NCI-H2196 treated with DMSO at 0.1 percent for 48 hours (cell line): Measurements from ENCODE around the gene SYNDIG1.

Experiments used
- DNase-seq: peaks from one replicate; lab custom pipeline; 2025; ENCODE audit not compliant: unreplicated experiment; lab: John Stamatoyannopoulos, UW

SYNDIG1 gene

GRCh38 chr20:24684956-24685691 is 215.7 kb downstream of the SYNDIG1 start:
- DNase-seq: no peak

- no peak for DNase-seq
Measured at GRCh38 chr20:24685736-24686135, 216.3 kb downstream of the SYNDIG1 start.

- DNase-seq: no peak
Measured at GRCh38 chr20:24686156-24686555, 216.7 kb downstream of the SYNDIG1 start.

- DNase-seq: no peak
Measured at GRCh38 chr20:24690408-24690807, 221.0 kb downstream of the SYNDIG1 start.

- DNase-seq: no peak
Measured at GRCh38 chr20:24691901-24692351, 222.5 kb downstream of the SYNDIG1 start.

GRCh38 chr20:24692446-24693200 is 223.2 kb downstream of the SYNDIG1 start:
- DNase-seq: no peak

GRCh38 chr20:24693466-24694156 is 224.2 kb downstream of the SYNDIG1 start:
- no peak for DNase-seq

- DNase-seq: no peak
Measured at GRCh38 chr20:24694157-24694726, 224.8 kb downstream of the SYNDIG1 start.

- DNase-seq: no peak
Measured at GRCh38 chr20:24694727-24695528, 225.5 kb downstream of the SYNDIG1 start.

GRCh38 chr20:24695529-24696225 is 226.2 kb downstream of the SYNDIG1 start:
- DNase-seq: no peak

- DNase-seq: no peak
Measured at GRCh38 chr20:24696396-24696795, 227.0 kb downstream of the SYNDIG1 start.

- no peak for DNase-seq
Measured at GRCh38 chr20:24697411-24697810, 228.0 kb downstream of the SYNDIG1 start.

GRCh38 chr20:24698189-24698588 is 228.8 kb downstream of the SYNDIG1 start:
- DNase-seq: no peak

- DNase-seq: no peak
Measured at GRCh38 chr20:24698706-24699206, 229.3 kb downstream of the SYNDIG1 start.

GRCh38 chr20:24699321-24700165 is 230.1 kb downstream of the SYNDIG1 start:
- no peak for DNase-seq

- no peak for DNase-seq
Measured at GRCh38 chr20:24700166-24700860, 230.9 kb downstream of the SYNDIG1 start.

- no peak for DNase-seq
Measured at GRCh38 chr20:24701027-24701426, 231.6 kb downstream of the SYNDIG1 start.

- no peak for DNase-seq
Measured at GRCh38 chr20:24701668-24702067, 232.2 kb downstream of the SYNDIG1 start.
